NCI-H2196 (cell line): ENCODE measurements around the gene GLMN.
"Not testable (repeated sequence)": the region's sequence is repeated elsewhere in the genome, so short reads cannot be mapped to it uniquely, and the experiment has no call there.

Source experiments
- DNase-seq: peaks from one replicate; lab custom pipeline; 2025; ENCODE audit not compliant: unreplicated experiment; lab: John Stamatoyannopoulos, UW

GLMN gene

DNA sequence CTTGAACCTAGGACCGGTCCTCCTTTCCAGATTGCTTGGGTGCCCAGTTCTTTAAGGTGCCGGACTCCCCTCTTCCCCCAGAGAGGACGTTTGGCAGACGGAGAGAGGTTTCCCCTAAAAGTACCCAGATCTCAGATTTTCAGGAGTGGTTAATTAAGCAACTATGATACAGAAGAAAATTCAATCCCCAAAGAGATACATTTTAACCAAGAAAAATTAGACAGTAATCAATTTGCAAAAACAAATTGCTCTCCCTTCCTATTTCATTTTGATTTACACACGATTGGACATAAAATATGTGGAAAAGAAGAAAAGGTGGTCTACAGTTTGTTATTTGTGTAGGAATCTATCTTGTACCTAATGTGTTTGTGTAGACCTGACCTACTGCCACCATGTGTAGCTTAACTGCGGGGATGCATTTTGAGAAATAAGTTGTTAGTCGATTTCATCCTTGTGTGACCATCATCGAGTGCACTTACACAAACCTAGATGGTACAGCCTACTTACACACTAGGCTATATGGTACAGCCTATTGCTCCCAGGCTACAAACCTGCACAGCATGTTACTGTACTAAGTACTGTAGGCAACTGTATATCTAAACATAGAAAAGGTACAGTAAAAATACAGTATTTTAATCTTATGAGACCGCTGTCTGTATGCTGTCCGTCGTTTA lies 827 bp upstream of the GLMN start:
- no peak for DNase-seq

- no peak for DNase-seq
Measured at GRCh38 chr1:92298213-92298572, 594 bp downstream of the GLMN start.

GRCh38 chr1:92291372-92291999 lies 7.3 kb downstream of the GLMN start:
- peak; percentile 41 for DNase-seq

DNA sequence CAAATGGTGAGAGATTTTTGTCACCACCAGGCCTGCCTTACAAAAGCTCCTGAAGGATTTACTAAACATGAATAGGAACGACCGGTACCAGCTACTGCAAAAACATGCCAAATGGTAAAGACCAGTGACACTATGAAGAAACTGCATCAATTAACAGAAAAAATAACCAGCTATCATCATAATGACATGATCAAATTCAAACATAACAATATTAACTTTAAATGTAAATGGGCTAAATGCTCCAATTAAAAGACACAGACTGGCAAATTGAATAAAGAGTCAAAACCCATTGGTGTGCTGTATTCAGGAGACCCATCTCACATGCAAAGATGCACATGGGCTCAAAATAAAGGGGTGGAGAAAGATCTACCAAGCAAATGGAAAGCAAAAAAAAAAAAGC lies 17.4 kb downstream of the GLMN start:
- not testable (repeated sequence) for DNase-seq

DNA sequence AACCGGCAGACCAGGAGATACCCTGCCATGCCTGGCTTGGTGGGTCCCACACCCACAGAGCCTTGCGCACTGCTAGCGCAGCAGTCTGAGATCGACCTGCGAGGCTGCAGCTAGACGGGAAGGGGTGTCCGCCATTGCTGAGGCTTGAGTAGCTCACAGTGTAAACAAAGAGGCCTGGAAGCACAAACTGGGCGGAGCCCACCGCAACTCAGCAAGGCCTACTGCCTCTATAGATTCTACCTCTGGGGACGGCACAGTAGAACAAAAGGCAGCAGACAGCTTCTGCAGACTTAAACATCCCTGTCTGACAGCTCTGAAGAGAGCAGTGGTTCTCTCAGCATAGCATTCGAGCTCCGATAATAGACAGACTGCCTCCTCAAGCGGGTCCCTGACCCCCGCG lies 19.0 kb downstream of the GLMN start:
- not testable (repeated sequence) for DNase-seq

DNA sequence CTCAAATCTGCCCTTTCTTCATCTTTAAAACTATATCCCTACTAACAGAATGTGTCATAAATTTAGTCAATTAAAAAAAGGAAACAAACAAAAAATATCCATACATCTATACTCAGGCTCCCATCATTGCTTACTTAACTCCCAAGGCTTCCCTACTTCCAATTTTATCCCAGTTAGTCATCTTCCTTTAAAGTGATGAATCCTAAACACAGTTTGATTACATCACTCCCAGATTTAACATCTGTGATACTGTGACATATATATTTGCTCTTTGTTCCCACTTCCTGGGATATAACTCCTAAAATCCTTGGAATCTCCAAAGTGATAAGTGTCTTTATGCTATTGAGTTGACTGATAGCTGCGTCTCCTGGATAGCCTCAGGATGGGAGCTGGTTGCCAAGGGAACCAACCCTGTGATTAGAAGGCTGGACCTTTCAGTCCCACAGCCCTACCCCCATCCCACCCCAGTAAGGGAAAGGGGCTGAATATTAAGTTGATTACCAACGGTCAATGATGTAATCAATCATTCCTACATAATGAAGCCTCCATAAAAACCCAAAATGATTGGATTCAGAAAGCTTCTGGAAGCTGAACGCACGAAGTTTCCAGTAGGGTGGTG lies 21.6 kb downstream of the GLMN start:
- DNase-seq, result no peak

GRCh38 chr1:92276082-92276481 lies 22.7 kb downstream of the GLMN start:
- DNase-seq, result no peak

DNA sequence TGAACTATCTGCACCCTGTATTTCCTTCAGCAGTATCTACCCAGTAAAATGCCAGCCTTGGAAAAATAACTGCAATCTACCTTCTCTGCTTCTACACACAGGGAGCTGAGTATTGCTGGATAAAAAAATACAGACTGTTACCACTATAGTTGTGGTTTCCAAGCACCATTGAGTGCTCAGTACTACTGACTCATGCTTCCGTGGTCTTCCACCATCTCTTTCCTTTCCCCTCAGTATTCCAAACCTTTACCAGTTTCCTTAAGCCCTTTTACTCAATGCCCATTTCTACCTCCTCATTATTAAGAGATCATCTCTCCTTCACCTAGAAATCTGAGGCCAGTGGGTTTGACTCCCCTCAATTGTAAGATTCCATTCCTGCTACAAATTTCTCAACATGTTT lies 23.8 kb downstream of the GLMN start:
- no peak for DNase-seq

DNA sequence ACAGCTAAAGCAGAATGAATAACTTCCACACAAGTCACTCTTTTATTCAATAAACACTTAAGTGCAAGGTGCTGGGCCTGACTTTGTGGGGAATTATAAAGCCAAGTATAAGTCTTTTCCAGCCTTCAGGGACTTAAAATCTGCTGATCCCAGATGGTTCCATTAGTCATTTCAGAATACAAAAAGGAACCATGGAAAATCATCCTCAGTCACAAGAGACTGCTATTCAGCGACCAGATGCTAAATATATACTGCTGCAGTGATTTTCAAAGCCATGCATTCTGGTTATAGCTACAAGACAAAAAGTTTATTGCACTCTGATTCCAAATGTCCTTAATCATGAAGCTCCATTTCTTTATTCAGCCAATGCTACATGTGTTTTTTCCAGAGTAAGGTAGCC lies 25.7 kb downstream of the GLMN start:
- DNase-seq, result no peak

DNA sequence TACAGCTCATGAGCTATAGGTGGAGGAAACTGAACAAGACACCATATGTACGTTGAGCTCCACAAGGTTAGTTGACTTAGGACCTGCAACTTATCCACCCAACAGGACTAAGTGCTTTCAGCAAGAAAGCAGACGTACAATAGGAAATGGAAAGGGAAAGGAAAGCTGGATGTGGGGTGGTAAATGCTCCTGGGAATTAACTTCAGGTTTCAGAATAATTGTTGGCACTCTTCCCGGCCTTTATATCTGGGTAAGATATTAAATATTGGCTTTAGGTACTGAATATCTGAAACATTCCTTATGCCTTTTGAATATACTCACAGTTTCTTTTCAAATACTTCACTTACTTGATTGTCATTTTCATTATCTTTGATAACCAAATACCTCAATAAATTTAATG lies 36.3 kb downstream of the GLMN start:
- DNase-seq, result no peak

DNA sequence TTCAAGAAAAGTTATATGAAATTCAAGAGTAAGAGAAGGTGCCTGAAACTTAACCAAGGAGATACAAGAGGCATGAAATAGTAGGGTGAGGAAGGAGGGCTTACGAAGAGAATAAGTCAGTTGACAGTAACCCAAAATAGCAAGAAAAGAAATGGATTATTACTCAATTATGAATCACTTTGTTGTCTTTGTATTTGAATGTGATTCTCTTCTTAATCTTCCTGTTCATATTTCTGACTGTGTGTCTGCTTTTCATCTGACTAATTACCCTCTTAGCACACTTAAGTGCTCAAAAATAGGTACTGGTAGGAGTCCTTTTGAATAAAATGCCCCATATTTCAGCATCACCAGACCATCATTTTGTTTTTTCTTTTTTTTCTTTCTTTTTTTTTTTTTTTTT lies 39.4 kb downstream of the GLMN start:
- no peak for DNase-seq

DNA sequence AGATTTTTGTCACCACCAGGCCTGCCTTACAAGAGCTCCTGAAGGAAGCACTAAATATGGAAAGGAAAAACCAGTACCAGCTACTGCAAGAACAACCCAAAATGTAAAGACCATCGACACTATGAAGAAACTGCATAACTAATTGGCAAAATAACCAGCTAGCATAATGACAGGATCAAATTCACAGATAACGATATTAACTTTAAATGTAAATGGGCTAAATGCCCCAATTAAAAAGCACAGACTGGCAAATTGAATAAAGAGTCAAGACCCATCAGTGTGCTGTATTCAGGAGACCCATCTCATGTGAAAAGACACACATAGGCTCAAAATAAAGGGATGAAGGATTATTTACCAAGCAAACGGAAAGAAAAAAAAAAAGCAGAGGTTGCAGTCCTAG lies 44.1 kb downstream of the GLMN start:
- DNase-seq, result not testable (repeated sequence)

GRCh38 chr1:92244376-92244775 lies 54.4 kb downstream of the GLMN start:
- no peak for DNase-seq

DNA sequence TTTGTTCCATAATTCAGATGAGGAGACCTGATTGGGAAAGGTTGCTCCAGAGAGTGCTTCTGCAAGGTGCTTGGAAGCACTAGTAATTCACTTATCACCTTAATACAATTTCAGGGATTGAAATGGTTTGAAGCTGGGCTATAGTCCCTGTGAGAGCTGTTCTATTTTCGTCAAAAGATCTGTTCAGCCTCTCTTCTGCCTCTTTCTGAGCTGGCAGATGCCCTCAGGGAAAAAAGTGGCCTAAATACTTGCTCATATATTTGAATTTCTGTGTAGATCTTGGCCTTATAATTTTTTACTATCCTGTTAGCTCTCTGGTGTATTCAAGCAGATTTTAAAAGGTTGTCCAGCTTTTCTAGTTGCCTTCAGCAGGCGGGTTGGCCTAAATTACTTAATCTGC lies 58.8 kb downstream of the GLMN start:
- DNase-seq, result no peak

GRCh38 chr1:92230736-92231135 lies 68.1 kb downstream of the GLMN start:
- DNase-seq, result no peak

- no peak for DNase-seq
Measured at GRCh38 chr1:92228401-92228800, 70.4 kb downstream of the GLMN start.

DNA sequence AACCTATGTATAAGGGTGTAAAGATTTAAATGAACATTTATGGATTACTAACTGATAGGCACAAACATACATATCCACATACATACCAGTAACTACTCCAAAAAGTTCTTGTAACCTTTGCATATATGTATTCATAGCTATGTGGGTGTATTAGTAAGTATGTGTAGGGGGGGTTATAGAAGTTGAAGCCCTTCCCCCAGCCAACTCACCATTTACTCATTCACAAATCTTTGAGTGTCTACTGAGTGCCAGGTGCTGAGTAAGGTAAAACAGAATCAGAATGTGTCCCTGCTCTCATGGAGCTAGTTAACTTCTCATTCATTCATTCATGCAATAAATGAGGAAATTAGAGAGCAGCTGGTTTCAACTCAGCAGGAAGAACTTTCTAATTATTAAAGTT lies 79.8 kb downstream of the GLMN start:
- no peak for DNase-seq

DNA sequence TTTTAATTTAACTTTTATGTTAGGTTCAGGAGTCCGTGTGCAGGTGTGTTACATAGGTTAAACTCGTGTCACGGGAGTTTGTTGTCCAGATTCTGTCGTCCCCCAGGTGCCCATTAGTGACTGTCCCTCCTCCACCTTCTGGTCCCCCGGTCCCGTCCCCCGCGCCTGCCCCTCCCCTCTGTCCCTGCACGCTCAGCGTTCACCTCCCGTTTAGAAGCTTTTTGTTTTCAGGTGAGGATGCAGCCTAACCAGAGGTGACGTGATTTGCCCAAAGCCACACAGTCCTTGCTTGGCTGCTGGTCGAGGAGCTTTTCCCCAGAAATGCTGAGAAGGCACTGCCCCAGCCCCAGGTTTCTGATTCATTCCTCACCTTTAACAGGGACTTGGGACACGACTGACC lies 80.2 kb downstream of the GLMN start:
- no peak for DNase-seq

- DNase-seq, result no peak
Measured at GRCh38 chr1:92217721-92218120, 81.1 kb downstream of the GLMN start, which contains the start of gene C1orf146. C1orf146 (plus strand) TSS chr1:92217915; CDS start chr1:92231421, 13,506 bp downstream.

DNA sequence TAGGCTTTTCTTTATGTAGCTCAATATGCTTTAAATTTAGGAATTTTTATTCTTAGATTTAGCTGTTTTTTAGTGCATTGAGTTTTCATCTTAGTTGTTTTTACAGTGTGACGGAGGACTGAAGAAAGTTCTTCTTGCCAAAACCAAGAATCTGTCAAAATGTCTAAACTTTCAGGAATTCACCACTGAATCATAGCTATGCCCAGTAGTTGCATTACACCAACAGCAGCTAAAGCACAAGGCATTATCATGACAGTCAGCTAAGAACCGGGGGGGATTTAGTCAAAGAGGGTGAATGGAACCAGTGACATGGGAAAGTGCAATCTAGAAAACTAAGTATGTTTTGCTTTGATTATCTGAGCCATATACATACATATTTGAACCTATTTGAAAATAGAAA lies 87.6 kb downstream of the GLMN start:
- no peak for DNase-seq

- no peak for DNase-seq
Measured at GRCh38 chr1:92210701-92211100, 88.1 kb downstream of the GLMN start.

DNA sequence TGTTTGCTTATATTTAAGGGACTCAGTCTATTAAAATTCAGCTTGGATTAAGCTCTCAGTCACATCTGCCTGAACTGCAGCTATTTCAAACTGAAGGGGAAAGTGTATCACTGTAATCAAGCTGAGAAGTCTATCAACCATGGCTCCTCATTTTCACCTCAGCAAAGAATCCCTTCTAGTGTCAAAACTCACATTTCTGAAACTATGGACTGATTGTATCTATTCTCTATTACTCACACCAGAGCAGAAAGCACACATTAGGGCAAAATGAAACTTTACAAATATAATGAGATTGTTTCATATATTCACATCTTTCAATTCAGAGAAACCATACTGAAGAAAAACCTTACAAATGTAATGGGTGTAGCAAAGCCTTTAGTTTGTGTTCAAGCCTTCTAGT lies 95.7 kb downstream of the GLMN start:
- DNase-seq, result no peak

GRCh38 chr1:92201973-92202372 lies 96.8 kb downstream of the GLMN start:
- no peak for DNase-seq
